HG03280 (cell line): ENCODE measurements around the gene TNFSF13B.
"Not testable (repeated sequence)": the region's sequence is repeated elsewhere in the genome, so short reads cannot be mapped to it uniquely, and the experiment has no call there.

Source experiments
- ATAC-seq: cut with Tn5 transposase; IDR thresholded peaks from one replicate; pipeline ENCODE4 v1.9.1; 2021; ENCODE audit warnings: mild to moderate bottlenecking, moderate library complexity; ENCODE audit not compliant: unreplicated experiment

Gene TNFSF13B

DNA sequence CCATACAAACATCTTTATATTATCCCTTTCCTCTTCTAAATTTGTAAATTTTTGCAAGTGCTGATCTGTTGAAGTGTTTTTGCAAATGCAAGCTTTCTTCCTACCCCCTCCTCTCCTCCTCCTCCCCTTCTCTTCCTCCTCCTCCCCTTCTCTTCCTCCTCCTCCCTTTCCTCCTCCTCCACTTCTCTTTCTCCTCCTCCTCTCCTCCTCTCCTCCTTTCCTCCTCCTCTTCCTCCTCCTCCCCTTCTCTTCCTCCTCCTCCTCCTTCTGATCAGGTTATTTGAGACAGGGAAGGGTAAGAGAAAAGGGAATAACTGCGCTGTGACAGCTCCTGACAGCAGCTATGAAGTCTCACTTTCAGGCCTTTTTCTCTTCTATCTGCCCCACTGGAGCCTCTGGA lies 8.9 kb downstream of the TNFSF13B start:
- no peak for ATAC-seq

DNA sequence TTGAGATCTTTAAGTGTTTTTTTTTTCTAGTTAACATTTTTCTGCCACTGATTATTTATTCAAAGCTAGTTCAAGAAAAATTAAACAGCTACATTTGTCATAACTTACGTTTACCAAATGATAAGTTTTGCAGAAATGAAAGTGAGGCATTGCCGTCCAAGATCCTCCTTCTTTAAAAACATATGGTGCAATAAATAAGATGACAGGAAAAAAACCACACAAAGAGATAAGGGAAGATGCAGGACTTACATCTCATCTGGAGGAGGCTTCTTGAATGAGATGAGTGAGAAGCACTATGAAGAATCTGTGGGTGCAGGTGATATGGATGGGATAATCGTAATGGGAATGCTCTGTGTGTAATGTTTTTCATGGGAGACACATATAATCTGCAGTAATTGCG lies 12.4 kb downstream of the TNFSF13B start:
- ATAC-seq: no peak

DNA sequence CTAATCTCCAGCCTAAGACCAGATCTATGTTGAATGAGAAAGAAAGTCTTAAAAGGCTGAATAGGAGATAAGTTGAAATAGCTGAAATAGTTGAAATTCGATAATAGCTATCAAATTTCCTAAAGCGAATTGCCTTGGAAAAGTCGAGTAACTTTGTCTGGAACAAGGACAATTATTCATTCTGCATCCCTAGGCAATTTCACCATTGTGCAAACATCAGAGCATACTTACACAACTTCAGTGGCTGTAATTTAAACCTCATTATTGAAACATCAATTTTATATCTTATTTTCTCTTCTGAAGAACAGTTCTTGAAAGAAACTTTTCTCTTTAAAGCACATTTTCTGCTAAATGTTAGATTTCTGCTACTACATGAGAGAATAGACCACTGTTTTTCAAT lies 13.6 kb downstream of the TNFSF13B start:
- ATAC-seq: no peak

DNA sequence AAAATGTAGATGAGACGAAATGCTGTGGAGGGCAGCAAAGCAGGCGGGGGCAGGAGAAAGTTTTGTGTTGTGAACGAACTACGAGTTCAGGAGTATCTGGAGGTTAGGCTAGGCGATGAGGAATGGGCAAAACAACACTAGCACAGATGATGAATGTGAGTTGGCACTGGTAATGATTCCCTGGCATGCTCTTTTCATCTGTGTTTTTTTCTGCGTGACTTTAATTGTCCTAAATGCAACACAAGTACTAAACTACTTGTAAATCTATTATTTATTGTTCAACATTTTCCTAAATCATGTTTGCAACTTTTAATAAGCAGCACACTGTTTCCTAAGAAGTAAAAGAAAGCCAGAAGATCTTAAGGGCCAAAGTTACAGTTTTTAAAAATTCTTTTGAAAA lies 19.2 kb downstream of the TNFSF13B start:
- no peak for ATAC-seq

DNA sequence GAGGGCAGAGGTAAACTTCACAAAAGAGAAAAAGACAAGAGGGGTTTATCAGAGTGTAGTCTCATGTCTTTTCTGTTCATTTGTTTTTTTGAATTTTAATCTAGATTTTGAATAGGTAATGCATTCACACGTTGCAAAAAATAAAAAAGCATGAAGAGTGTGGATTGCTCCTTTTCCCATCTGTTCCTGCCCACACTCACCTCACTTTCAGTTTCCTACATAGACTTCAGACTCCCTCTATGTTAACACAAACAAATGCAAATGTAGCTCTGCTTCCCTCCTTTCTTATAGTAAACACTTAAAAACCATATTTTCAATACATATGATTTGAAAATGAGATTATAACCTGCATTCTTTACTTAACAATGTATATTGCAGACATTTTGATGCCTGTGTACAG lies 20.3 kb downstream of the TNFSF13B start:
- ATAC-seq: no peak

DNA sequence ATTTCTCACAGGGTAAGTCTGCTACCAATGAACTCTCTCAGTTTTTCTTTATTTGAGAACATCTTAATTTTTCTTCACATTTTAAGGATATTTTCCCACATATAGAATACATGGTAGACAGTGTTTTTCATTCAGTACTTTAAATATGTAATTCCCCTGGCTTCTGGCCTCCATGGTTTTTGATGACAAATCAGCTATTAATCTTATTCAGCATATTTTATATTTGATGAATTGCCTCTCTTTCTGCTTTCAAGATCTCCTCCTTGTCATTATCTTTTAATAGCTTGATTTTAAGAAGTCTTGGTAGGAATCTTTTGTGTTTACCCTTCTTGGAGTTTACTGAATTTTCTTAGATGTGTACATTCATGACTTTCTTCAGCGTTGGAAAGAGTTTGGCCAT lies 27.6 kb downstream of the TNFSF13B start:
- no peak for ATAC-seq

DNA sequence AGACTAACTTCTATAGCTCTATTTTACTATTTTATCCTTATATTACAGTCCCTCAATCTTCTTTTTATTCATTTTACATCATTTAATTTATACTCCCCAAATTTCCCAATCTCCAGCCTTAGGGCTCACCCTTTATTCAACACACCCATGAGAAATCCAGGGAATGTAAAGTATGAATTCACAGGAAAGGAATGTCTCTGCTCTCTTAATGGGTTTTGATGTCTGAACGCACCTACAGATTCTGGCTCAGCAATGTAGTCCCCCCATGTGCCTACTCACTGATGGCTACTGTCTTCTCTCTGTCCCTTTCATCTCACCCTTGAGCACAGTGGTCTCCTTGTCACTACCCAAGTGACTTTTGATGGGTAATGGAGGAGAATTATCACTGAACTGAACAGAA lies 32.8 kb downstream of the TNFSF13B start:
- ATAC-seq: no peak

DNA sequence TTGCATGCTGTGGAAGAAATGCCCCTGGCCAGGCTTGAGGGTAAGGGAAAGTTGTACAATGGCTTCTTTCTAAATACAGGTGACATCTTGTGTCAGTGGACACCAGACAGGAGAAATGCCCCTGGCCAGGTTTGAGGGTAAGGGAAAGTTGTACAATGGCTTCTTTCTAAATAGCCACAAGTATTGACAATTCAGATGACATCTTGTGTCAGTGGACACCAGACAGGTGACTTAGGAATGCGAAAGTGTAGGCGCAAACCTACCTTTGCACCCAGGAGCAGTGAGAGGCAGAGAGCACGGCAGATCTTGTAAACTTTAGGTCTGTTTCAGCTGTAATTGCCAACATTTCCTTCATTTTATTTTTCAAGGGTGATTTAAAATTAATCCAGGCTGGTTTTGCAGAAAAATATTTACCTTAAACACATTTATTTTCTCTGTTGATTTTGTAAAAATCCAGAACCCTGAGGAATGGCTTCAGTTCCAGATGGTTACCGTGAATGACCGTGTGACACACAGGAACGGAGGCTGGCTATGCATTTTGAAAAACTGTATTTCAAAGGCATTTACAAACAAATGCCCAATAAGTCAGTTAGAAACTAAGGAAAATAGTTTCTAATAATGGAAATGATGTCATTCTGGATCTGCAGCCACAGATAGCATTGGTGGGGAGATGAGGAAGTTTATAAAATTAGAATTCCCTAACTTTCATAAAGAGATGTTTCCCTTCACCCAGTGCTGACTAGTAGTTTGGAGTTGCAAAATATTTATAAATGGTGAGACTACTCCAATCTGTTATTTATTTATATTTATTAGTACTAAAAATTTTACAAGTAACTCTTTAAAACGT lies 34.9 kb downstream of the TNFSF13B start:
- ATAC-seq: no peak

DNA sequence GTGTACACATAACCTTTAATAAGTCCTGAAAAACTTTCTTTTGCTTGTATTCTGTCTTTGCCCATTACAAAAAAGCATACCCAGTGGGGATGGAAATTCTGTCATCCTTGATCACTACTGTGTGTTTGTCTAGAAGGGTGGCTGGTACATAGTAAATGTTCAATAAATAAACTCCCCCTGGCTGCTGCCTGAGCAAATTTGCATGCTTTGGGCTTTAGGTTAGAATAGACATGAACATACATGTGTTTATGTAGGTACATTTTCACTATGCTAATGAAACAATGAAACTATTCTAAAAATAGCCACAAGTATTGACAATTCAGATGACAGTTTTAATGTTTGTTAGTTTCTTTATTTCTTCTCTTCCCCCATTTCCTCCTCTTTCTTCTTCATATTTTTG lies 36.1 kb downstream of the TNFSF13B start:
- peak; percentile 46 for ATAC-seq

DNA sequence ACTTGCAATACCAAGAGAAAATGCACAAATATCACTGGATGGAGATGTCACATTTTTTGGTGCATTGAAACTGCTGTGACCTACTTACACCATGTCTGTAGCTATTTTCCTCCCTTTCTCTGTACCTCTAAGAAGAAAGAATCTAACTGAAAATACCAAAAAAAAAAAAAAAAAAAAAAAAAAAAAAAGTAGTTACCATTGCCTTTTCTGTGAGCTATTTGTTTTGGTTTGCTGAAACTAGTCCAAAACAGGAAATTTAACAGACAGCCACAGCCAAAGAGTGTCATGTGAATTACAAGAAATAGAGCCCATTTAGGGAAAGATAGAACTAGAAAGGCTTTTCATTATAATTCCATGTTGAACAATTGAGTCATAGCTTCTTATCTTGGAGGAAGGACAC lies 37.3 kb downstream of the TNFSF13B start:
- no peak for ATAC-seq

DNA sequence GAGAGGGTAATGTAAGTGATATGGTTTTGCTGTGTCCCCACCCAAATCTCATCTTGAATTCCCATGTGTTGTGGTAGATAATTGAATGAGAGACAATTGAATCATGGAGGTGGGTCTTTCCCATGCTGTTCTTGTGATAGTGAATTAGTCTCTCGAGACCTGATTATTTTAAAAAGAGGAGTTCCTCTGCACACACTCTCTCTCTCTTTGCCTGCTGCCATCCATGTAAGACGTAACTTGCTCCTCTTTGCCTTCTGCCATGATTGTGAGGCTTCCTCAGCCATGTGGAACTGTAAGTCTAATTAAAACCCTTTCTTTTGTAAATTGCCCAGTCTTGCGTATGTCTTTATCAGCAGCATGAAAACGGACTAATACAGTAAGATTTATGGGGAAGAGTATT lies 42.1 kb downstream of the TNFSF13B start:
- not testable (repeated sequence) for ATAC-seq

DNA sequence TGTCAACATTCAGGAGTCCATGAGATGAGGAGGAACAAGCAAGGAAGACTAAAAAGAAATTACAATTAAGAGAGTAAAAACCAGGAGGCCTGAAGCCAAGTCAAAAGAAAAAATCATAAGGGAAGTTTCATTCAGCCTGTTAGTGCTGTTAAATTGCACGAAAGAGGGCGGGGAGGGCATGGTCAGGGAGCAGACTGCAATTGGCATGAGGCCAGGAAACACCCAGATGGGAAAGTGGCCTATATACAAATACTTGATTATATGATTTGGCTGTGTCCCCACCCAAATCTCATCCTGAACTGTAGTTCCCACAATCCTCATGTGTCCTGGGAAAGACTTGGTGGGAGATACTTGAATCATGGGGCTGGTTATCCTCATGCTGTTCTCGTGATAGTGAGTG lies 43.9 kb downstream of the TNFSF13B start:
- ATAC-seq: no peak

DNA sequence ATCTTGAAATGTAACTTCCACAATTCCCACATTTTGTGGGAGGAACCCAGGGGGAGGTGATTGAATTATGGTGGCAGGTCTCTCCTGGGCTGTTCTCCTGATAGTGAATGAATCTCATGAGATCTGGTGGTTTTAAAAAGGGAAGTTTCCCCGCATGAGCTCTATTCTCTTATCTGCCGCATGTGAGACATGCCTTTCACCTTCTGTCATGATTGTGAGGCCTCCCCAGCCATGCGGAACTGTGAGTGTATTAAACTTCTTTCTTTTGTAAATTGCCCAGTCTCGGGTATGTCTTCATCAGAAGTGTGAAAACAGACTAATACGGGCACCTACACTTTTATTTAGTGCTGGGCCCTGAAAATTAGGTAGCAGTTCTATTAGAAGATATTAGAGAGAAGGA lies 45.8 kb downstream of the TNFSF13B start:
- peak; percentile 48 for ATAC-seq

DNA sequence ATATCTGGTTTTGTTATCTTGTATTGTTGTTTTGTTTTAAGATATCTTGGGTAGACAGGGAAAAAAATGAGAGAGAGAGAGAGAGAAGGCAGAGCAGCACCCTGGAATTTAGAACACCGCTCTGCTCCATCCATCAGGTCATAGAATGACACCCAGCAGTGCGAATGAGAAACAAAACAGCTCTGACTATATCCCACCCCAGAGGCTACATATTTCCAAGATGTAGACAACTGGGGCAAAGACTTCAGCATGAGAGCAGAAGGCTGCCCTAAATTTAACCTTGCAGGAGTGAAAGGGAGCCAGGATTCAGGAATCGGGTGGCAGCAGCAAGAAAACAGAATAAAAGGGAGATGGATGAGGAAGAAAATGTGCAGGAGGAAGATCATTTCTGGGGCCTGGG lies 46.5 kb downstream of the TNFSF13B start:
- no peak for ATAC-seq

DNA sequence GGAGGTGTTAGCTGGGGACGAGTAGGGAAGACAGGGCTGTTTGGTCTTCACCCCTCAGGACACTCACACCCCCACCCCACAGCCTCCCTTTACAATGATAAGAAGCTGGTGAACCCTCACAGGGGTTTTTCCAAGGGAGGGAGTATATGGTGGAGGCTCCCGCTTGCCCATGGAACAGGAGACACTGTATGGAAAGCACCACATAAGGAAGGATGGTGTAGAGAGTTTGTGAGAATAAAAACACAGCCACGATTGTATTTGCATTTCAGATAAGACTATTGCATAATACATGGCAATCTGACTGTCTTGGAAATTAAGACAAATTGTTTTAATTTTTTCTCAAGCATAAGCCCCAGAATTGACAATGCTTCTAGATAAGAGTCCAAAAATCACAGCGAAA lies 46.9 kb downstream of the TNFSF13B start:
- no peak for ATAC-seq

DNA sequence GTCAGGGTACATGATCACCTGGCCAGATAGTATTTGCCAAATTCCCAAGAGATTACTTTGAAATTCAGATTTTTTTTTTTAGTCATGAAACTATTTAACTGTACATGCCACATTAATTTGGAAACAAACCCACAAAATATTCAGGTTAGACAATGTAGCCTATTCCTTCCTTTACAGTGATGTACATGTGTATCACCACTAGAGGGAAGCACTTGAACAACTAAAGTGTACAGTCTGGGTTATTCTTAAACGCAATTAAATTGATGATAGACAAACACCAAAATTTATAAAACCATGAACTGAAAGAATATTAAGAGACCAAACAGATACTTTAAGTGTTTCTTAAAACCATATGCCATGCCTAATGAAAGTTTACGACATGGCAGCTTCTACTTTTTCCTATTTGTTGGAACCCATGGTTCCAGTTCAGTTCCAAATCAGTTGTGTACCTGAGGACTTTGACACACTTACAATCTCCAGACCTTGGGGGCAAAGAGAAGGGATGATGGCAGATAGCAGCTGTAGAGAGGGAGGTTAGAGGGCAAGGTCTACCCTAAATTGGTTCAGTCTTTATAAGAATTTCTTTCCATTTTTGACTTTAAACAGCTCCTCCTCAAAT lies 52.8 kb downstream of the TNFSF13B start:
- peak; percentile 80 for ATAC-seq

DNA sequence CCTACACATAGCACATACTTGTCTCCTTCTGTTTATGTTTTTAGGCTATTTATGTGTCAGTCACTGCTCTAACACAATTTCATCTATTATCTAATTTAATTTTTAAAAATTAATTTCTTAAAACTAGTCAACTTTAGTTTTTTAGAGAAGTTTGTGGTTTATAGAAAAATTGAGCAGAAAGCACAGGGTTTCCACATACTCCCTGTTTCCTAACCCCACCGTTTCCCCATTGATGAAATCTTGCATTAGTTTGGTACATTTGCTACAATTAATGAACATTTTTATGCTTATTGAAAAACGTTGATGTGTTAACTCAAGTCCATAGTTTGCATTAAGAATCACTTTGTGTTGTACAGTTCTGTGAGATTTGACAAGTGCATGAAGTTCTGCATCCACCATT lies 53.5 kb downstream of the TNFSF13B start:
- ATAC-seq: no peak

DNA sequence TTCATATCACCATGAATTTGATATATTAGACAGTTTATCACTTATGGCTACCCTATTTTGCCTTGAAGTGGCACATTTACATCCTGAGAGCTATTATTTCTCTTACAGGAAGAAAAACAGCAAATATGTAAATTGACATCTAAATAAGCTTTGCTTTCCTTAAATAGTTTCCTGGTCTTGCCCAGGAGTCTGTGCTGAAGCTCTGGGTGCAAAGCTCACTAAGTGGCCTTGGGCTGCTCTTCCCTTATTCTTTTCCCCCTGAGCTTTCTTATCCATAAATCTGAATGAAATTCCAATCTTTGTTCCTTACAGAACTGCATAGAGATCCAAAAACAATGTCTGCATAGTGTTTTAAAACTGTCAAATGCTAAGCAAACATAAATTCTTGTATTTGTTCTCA lies 56.3 kb downstream of the TNFSF13B start:
- ATAC-seq: no peak

DNA sequence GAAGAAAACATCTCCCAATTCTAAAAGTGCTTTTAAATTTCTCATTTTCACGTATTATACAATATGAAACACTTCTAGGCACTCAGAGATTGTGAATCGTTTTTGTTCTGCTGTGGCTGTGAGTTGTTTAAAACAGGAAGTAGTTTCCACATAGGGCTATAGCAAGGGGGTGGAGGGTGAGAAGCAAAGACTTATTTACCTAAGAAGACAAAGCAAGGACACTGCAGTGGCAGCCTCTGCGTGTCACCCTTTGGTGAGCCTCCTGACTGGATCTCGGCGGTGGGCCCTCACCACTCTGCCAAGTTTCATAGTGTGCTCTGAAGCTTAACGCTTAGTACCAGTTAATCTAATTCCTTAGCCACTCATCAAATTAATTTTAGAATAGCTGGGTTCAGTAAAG lies 56.8 kb downstream of the TNFSF13B start:
- peak; percentile 88 for ATAC-seq

DNA sequence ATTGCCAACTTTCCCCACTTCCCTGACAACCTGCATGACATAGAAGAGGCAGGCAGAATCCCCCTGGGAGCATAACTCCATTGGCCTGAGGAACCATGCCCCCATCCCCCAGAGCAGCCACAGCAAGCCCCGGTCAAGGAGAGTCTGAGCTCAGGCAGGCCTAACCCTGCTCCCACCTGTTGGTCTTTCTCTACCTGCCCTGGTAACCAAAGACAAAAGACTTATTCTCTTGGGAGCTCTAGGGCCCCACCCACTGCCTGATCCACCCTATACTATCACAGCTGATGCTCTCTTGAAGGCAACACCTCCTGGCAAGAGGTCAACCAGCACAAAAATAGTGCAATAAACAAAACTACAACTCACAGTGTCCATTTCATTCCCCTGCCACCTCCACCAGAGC lies 59.3 kb downstream of the TNFSF13B start:
- no peak for ATAC-seq

DNA sequence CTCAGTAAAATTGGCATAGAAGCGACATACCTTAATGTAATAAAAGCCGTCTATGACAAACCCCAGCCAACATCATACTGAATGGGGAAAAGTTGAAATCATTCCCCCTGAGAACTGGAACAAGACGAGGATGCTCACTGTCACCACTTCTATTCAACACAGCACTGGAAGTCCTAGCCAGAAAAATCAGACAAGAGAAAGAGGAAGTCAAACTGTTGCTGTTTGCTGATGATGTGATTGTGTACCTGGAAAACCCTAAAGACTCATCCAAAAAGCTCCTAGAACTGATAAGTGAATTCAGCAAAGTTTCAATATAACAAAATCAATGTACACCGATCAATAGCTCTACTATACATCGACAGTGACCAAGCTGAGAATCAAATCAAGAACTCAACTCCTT lies 63.3 kb downstream of the TNFSF13B start:
- ATAC-seq: no peak

DNA sequence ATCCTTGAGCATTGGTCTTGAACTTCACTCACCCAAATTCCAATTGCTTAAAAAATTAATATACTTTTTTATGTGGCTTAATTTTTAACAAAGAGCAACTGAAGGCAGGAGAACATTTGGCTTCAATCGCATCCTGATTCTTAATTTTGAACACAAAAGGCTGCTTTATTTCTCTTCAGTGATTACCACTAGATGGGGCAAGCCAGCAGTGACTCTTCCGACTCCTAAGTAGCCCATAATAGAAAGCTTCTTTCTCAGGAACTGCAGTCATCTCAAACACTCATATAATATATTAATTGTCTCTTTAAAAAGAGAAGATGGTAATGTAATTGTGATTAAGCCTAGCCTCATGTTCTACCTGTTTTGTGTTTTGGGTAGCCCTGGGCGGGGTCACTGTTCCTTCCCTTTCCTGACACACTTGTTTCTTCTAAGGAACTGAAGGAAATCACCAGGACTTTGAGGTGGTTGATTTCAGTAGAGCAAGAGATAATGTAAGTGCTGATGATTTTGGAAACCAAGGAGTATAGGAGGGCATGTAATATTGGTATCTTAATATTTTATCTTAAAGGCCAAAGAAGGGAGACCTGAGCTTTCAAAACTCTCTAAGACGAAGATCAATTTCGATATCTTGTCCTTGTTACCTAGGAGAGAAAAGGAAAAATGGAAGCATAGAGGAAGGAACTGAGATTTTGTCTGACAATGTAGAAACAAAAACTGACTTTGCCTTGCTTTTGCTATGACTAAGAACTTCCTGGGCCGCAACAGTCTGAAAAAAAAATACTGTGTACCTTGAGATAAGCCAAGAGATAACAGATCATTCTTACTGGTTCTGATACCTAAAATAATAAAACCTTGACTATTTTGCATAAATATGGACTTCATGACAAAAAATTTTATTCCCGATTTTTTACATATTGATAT lies 73.1 kb downstream of the TNFSF13B start:
- peak; percentile 50 for ATAC-seq
